Umbilical cord (tissue), 2 donors: ENCODE data around the gene CTNNA3. TPM values are rescaled to one million over a fixed set of nuclear protein-coding genes. Genes with fewer than 3 reads are reported as not detected.

Experiments
- DNase-seq: peaks from one replicate; pipeline ENCODE4 v3.0.0-alpha.2; 2015; ENCODE audit warnings: low spot score
- total RNA-seq: library from RNA; depleted of rRNA; stranded (reverse); fragments of >200 nt; gene quantifications from one replicate; pipeline ENCODE4 v1.2.3, GENCODE V29; 2014; ENCODE audit warnings: low replicate concordance; ENCODE audit not compliant: insufficient read depth

The CTNNA3 gene
- total RNA-seq, 1 donor from 2014 or later, result 32.7 TPM

DNA sequence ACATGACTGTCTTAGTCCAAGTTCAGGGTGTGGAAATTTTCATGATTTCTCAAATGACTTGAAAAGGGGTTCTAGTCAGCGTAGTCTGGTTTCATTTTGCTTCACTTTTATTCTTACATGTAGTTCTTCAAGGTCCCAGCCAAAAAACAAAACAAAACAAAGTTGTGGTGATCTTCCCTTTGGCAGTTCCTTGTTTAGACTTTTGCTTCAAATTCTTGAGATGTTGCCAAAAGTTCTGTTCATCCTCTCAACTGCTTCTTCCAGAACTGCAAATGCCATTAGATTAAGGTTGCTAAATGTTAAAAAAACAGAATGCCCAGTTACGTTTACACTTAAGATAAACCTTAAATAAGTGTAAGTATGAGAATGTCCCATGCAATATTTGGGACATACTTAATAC is 1140.9 kb downstream of the CTNNA3 start:
- DNase-seq, result peak; percentile 68

DNA sequence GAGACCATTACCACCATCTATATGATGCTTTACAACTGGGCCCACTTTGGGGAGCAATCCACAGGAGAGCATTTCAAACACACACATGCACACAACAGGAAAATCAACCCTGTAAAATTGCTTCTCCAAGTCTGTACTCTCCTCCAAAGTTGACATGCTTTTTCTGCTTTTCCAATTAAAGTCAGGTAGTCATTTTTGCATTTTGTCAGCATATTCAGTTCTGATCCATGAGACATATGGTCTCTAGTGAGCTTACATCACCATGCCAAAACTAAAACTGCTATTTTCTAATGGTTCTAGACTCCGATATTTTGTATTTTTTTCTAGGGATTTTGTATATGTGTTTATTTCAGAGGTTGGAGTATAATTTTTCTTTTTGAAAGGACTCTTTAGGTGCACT is 1143.7 kb downstream of the CTNNA3 start:
- no peak for DNase-seq

DNA sequence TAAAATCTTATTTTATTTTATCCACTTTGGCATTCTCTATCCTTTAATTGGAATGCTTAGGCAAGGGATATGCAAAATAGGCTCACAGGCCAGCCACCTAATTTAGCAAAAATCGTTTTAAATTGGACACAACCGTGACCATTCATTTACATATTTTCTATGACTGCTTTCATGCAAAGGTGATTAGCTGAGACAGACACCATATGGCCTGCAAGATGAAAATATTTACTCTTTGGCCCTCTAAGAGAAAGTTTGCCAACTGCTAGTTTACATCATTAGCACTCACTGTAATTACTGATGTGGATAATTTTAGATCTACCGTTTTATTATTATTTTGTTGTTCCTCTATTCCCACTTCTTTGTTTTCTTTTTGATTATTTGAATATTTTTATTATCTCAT is 1145.6 kb downstream of the CTNNA3 start:
- no peak for DNase-seq

DNA sequence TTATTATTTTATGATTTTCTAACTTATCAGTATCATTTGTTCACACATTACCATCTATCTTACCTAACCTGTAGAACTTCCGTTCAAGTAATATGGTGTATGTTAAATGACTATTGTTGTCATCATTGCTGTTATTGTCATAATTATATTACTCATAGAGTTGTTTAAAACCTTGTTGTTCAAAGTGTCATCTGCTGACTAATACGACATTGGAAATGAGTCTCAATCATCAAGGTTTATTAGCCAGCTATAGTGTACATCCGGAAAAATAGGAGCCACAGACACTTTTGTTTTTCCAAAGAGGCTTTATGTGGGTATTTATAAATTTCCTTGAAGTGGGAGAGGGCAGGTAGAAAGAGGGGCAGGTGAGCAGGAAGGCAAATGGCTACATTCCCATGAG is 1157.1 kb downstream of the CTNNA3 start:
- no peak for DNase-seq

DNA sequence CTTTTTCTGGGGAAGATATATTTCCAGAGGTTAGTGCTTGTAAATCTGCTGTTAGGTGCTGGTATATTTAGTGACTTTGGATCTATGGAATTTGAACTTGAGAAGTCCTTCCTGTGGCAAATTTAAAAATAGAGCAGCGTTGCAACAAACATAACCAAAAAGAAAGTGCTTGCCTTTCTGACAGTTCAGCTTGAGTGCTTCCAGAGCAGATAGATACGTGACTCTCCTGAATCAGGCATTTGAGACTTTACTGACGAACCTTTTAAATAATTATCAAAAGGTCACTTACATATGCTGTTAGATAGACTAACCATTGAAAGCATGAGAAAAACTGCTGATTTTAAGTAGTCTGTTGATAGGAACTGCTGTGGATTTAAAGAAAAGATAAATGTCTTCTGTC is 1157.6 kb downstream of the CTNNA3 start:
- peak; percentile 84 for DNase-seq

- DNase-seq, result no peak
Measured at GRCh38 chr10:66537186-66537585, 1158.8 kb downstream of the CTNNA3 start.

DNA sequence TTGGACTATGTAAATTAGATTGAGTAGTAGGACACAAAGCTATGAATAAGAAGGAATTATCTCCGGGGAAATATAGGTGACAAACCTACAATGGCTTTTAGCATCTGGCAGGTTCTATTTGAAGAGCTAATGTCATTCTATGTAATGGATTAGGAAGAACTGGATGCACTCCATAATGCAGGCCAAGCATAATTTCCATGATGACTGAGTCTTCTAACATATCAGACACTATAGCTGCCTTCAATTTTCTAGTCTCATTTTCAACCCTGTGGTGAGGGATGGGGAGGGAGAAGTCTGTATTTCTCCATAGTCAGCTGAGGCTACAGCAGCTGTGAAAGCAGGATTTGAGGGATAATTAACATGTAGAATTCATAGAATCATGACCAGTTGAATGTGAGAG is 1160.6 kb downstream of the CTNNA3 start:
- DNase-seq, result no peak

- no peak for DNase-seq
Measured at GRCh38 chr10:66534866-66535265, 1161.1 kb downstream of the CTNNA3 start.

GRCh38 chr10:66521506-66521905 is 1174.5 kb downstream of the CTNNA3 start:
- DNase-seq, result no peak

DNA sequence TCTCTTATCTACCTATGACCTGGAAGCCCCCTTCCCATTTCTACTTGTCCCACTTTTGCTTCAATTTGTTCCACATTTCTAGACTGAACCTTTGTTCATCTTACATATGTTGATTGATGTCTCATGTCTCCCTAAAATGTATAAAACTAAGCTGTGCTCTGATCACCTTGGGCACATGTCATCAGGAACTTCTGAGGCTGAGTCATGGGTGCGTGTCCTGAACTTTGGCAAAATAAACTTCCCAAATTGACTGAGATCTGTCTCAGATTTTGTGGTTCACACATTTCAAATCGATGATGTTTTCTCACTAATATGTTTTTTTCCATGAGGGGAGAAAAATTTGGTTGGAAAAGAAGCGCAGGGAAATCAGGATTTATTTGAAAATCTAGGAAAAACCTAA is 1176.4 kb downstream of the CTNNA3 start:
- no peak for DNase-seq

DNA sequence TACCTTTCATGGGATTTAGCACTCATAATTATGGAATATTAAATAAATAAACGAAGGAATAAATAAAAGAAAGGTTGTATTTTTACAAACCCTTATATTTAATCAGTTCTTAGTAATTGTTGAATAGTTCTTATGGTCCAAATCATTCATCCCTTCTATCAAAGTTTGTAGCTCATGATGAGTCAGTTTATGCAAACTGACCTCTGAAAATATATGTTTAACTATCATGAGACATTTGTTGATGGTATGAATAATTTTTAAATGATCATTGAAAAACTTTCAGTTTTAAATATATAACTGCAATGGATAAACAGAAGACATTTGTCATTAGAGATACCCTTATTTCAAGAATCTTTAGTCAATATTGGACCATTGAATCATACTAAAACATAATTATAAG is 1181.3 kb downstream of the CTNNA3 start:
- DNase-seq, result no peak

GRCh38 chr10:66513504-66513903 is 1182.5 kb downstream of the CTNNA3 start:
- no peak for DNase-seq

DNA sequence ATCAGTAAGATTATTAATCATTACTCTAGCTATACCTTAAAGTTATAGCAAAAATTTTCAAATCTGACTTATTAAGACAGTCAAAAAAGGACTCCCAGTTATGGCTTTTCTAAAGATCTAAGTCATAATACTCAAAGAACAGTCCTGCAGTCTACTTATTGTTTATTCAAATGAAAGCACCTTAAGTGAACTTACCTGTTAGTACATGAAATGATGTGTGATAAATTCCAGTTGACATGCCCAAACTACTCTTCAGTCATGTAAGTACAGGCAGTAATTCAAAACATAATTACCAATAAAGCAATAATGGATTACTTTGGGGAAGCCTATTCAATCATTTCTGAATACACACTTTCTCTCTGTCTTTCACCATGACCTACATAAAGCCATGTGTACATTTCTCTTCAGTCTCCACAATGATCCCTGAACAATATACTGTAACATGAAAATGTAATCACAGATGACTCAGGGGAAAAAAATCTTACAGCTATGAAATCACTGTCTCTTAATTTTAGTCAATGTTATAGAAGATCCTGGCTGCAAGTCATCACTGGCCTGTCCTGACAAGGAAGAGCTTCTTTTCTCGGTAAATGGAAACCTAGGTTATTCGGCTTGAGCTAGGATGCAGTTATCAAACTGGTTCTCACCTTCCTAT is 1190.9 kb downstream of the CTNNA3 start:
- peak; percentile 39 for DNase-seq

GRCh38 chr10:66501356-66501755 is 1194.6 kb downstream of the CTNNA3 start:
- DNase-seq, result no peak

DNA sequence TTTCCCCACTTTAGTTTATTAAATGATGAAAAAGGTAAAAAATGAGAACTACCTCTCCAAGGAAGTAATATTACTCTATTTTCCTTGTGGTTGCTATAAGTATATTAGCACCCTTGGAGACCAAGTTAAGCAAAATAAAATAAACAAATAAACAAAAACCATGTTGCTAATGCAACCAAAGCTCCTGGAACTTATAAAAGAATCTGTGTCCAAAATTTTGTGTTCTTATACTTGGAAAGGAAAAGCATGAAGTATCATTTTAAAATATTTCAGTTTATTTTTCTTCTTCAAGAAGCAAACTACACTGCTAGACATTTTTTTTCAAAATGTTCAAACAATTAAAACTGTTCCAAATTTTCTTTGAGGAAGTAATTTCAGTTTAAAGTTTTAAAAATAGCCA is 1212.0 kb downstream of the CTNNA3 start:
- DNase-seq, result no peak

DNA sequence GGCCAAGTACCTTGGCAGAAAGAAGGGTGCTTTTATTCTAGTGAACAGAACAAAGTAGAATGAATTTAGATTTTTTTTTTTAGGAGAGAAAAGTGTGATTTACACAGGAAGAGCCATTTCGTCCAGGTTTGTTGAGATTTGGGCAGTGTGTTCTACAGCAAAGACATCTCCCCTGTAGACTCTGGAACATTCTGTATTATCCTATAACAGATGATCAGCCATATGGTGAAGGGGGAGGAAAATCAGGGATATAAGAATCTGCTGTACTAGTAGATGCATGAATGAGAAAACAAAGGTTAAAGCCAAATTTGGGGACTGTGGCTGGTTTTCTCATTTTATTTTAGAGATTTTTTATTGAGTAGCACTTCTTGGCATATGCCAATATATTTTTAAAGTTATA is 1223.8 kb downstream of the CTNNA3 start:
- no peak for DNase-seq

DNA sequence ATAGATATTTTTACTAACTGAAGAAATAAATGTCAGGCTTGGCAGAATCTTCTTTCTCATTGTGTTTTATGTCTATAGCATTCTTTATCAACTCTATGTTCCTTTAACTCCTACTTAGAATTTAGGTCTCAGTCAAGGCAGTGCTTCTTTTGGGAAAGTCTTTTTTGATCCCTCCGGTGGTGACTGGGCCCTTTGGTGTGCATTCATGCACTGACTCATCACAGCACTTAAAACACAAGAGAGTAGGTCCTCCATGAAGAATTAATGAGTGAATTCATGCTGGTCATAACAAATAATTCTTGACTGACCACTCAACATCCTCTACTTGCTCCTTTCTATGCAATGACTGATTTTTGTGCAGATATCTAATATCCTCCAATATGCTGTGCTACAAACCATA is 1229.0 kb downstream of the CTNNA3 start:
- no peak for DNase-seq

DNA sequence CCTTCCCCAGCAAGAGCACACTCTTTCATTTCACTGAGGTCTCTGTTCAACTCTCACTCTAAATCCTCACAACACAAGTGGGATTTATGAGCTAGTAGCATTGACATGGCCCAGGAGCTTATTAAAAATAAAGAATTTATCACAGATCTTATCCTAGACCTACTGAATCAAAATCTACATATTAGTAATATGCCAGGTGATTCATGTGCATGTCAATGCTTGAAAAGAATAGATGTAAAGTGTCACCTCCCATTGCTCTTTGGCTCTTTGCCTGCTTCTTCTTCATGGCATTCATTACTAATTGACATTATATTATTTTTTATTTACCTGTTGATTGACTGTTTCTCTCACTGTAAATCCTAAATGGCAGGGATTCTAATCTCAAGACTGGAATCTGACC is 1229.4 kb downstream of the CTNNA3 start:
- no peak for DNase-seq

- DNase-seq, result peak; percentile 90
Measured at GRCh38 chr10:66463611-66464010, 1232.4 kb downstream of the CTNNA3 start.

GRCh38 chr10:66457629-66458028 is 1238.4 kb downstream of the CTNNA3 start:
- peak; percentile 21 for DNase-seq

DNA sequence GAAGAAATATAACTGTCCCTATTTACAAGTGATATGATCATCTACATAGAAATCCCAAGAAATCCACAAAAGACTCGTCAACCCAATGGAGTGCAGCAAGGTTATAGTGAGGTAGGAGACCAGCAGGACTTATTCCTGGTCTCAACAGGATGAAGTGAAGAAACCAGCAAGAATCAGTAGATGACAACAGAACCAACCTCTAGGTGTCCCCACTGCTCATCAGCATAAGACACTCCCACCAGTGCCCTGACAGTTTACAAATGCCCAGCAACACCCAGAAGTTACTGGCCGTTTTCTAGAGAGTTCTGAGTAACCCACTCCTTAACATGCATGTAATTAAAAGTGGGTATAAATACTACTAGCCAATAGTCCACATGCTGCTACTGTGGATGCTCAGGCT is 1240.7 kb downstream of the CTNNA3 start:
- DNase-seq, result no peak

DNA sequence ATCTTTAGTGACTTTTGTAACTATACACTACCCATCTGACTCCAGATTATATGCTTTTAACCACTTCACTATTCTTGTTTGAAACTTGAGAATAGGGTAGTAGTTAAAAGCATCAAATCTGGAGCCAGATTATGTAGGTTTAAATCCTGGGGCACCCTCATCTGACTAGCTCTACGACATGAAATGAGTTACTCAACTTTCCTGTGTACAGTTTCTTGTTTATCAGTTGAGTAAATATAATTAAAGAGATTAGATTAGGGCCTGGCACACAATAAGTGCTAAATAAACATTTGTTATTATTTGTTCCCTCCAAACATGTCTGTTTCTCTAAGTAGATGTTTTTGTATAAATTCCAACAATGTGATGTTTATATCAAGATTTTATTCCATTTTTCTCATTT is 1255.4 kb downstream of the CTNNA3 start:
- DNase-seq, result no peak

- DNase-seq, result no peak
Measured at GRCh38 chr10:66414943-66415342, 1281.1 kb downstream of the CTNNA3 start.

- peak; percentile 3 for DNase-seq
Measured at GRCh38 chr10:66405566-66405965, 1290.4 kb downstream of the CTNNA3 start.
